Transverse colon (tissue), 4 donors: ENCODE measurements around the gene GOLPH3L.

Experiments used
- CTCF ChIP-seq, 5 experiments: fragments of 200-600 bp in 3 of 5; fragments of 450-650 bp in 2 of 5; sonication (generic) in 3 of 5; IDR thresholded peaks; 1 replicate in 2 of 5; 2 replicates in 3 of 5; pipeline ENCODE4 v1.5.1; 2016 to 2017; ENCODE audit warnings: antibody characterized with exemption in 5 of 5, inconsistent platforms in 3 of 5, mild to moderate bottlenecking in 2 of 5, moderate library complexity in 1 of 5
- POLR2AphosphoS5 ChIP-seq, 3 donors: sonication (generic); formaldehyde crosslinking; IDR thresholded peaks; one replicate each; pipeline ENCODE4 v1.6.1; 2016; ENCODE audit warnings: antibody characterized with exemption in 3 of 3

GRCh38 chr1:150627826-150628410, 69.0 kb downstream of the GOLPH3L start:
- no peak for TF ChIP-seq CTCF (IDR thresholded peaks at IDR 0.05)
- no peak for TF ChIP-seq POLR2AphosphoS5 (IDR thresholded peaks at IDR 0.05)
